Fibroblast of peridontal ligament (primary cell): ENCODE results near the gene MEPCE.

Source experiments
- DNase-seq: peaks from one replicate; pipeline ENCODE4 v3.0.0-alpha.2; 2010; ENCODE audit errors: extremely low read depth

Gene MEPCE

GRCh38 chr7:100407285-100408180, 22.1 kb upstream of the MEPCE start:
- peak; percentile 81 for DNase-seq

GRCh38 chr7:100411101-100411500, 18.5 kb upstream of the MEPCE start:
- DNase-seq, result no peak

GRCh38 chr7:100413346-100413745, 16.3 kb upstream of the MEPCE start:
- DNase-seq, result no peak

GRCh38 chr7:100413889-100414288, 15.7 kb upstream of the MEPCE start:
- no peak for DNase-seq

GRCh38 chr7:100415448-100415847, 14.2 kb upstream of the MEPCE start:
- DNase-seq, result no peak

GRCh38 chr7:100418930-100419659, 10.5 kb upstream of the MEPCE start:
- DNase-seq, result peak; percentile 4

GRCh38 chr7:100419660-100420226, 9.9 kb upstream of the MEPCE start:
- no peak for DNase-seq

GRCh38 chr7:100423315-100423714, 6.3 kb upstream of the MEPCE start:
- DNase-seq, result no peak

- DNase-seq, result no peak
These were observed 4.3 kb upstream of the MEPCE start for GRCh38 chr7:100425347-100425746.

GRCh38 chr7:100426516-100426915, 3.1 kb upstream of the MEPCE start:
- no peak for DNase-seq

- no peak for DNase-seq
These were observed 1.9 kb upstream of the MEPCE start for GRCh38 chr7:100427762-100428198.

GRCh38 chr7:100428199-100428966, 1.2 kb upstream of the MEPCE start, which contains the start of gene ZCWPW1:
TSS of gene ZCWPW1 (minus strand) at chr7:100428703. CDS start at chr7:100420649, 8,054 bp downstream.
- DNase-seq, result peak; percentile 99

GRCh38 chr7:100428967-100429636, 529 bp upstream of the MEPCE start:
- peak; percentile 100 for DNase-seq

- no peak for DNase-seq
These were observed 1.1 kb downstream of the MEPCE start for GRCh38 chr7:100430493-100431285.

- DNase-seq, result no peak
These were observed 1.7 kb downstream of the MEPCE start for GRCh38 chr7:100431286-100431735.

- no peak for DNase-seq
These were observed 2.4 kb downstream of the MEPCE start for GRCh38 chr7:100432053-100432452.

GRCh38 chr7:100432621-100433275, 3.1 kb downstream of the MEPCE start:
- no peak for DNase-seq

GRCh38 chr7:100433276-100433591, 3.6 kb downstream of the MEPCE start:
- no peak for DNase-seq

GRCh38 chr7:100433592-100434296, 4.1 kb downstream of the MEPCE start:
- no peak for DNase-seq
